GM06990 (cell line): ENCODE results near the gene PABPN1.
A peak's percentile ranks its signal among the peaks of the same experiment; 100 is the strongest.

Experiments used
- DNase-seq: peaks from one replicate; pipeline ENCODE4 v3.0.0-alpha.2; 2011; ENCODE audit not compliant: insufficient read length; ENCODE audit errors: extremely low read depth
- H3K27me3 ChIP-seq: replicated peaks from 2 replicates; pipeline ENCODE4 v1.6.0; 2011; ENCODE audit warnings: low read length; ENCODE audit not compliant: control insufficient read depth, insufficient read depth
- H3K36me3 ChIP-seq: 2 replicates; pipeline ENCODE4 v1.5.1; 2011; ENCODE audit warnings: low read length; ENCODE audit not compliant: control insufficient read depth, insufficient read depth
- H3K4me3 ChIP-seq: replicated peaks from 2 replicates; pipeline ENCODE4 v1.5.1; 2011; ENCODE audit warnings: low read depth, mild to moderate bottlenecking, control low read depth, low read length
- CTCF ChIP-seq: IDR thresholded peaks from 2 replicates; pipeline ENCODE4 v1.5.1; 2011; ENCODE audit warnings: low read length, control low read depth, mild to moderate bottlenecking, inconsistent platforms; ENCODE audit not compliant: insufficient read depth, poor library complexity, severe bottlenecking

The PABPN1 gene

GRCh38 chr14:23319746-23320583, 1.3 kb upstream of the PABPN1 start:
- peak overlapping the region; percentile 69 for H3K4me3 ChIP-seq
- DNase-seq, result no peak
- H3K36me3 ChIP-seq, result peaks cover 12% of the 10 kb centered on the region
- H3K27me3 ChIP-seq, result no peaks in the 10 kb centered on the region
- no peak for TF ChIP-seq CTCF

- peaks cover 15% of the 10 kb centered on the region for H3K36me3 ChIP-seq
- TF ChIP-seq CTCF, result no peak
- no peaks in the 10 kb centered on the region for H3K27me3 ChIP-seq
- peak; percentile 52 for DNase-seq
- peak overlapping the region; percentile 94 for H3K4me3 ChIP-seq
These were observed 603 bp downstream of the PABPN1 start for GRCh38 chr14:23321572-23322547.

- Histone ChIP-seq H3K4me3 (peak overlapping the region; percentile 94), H3K27me3 (no peaks in the 10 kb centered on the region), H3K36me3 (peaks cover 15% of the 10 kb centered on the region)
- DNase-seq, result no peak
- TF ChIP-seq CTCF, result no peak
These were observed 1.6 kb downstream of the PABPN1 start for GRCh38 chr14:23322568-23323517.

GRCh38 chr14:23323838-23324454, 2.7 kb downstream of the PABPN1 start:
- TF ChIP-seq CTCF, result no peak
- Histone ChIP-seq H3K4me3 (no peak overlapping the region), H3K27me3 (no peaks in the 10 kb centered on the region), H3K36me3 (peaks cover 15% of the 10 kb centered on the region)
- no peak for DNase-seq

GRCh38 chr14:23324455-23324846, 3.2 kb downstream of the PABPN1 start:
- Histone ChIP-seq H3K27me3 (no peaks in the 10 kb centered on the region), H3K36me3 (peaks cover 15% of the 10 kb centered on the region), H3K4me3 (no peak overlapping the region)
- DNase-seq, result no peak
- no peak for TF ChIP-seq CTCF
